Activated gamma-delta T cell treated with Interleukin-2 at 50 U/mL for 16 hours (primary cell): Measurements from ENCODE around the gene BCL11A.

Experiments
- DNase-seq: peaks from one replicate; pipeline ENCODE4 v3.0.0-alpha.2; 2020

Gene BCL11A

GRCh38 chr2:60500861-60501260 is 52.6 kb downstream of the BCL11A start:
- no peak for DNase-seq

- DNase-seq: no peak
These were observed 53.7 kb downstream of the BCL11A start for GRCh38 chr2:60499651-60500265.

- no peak for DNase-seq
These were observed 54.5 kb downstream of the BCL11A start for GRCh38 chr2:60498816-60499429.

- no peak for DNase-seq
These were observed 55.2 kb downstream of the BCL11A start for GRCh38 chr2:60498127-60498815.

- DNase-seq: no peak
These were observed 56.0 kb downstream of the BCL11A start for GRCh38 chr2:60497500-60497899.

GRCh38 chr2:60496956-60497355 is 56.5 kb downstream of the BCL11A start:
- no peak for DNase-seq

- no peak for DNase-seq
These were observed 57.0 kb downstream of the BCL11A start for GRCh38 chr2:60496475-60496874.

- DNase-seq: no peak
These were observed 58.3 kb downstream of the BCL11A start for GRCh38 chr2:60495041-60495625.

GRCh38 chr2:60493804-60494387 is 59.6 kb downstream of the BCL11A start:
- no peak for DNase-seq

- DNase-seq: no peak
These were observed 60.9 kb downstream of the BCL11A start for GRCh38 chr2:60492548-60492947.

GRCh38 chr2:60490848-60491247 is 62.6 kb downstream of the BCL11A start:
- no peak for DNase-seq

GRCh38 chr2:60490441-60490840 is 63.0 kb downstream of the BCL11A start:
- DNase-seq: no peak

- DNase-seq: no peak
These were observed 64.2 kb downstream of the BCL11A start for GRCh38 chr2:60489289-60489688.

GRCh38 chr2:60488291-60488690 is 65.2 kb downstream of the BCL11A start:
- no peak for DNase-seq

GRCh38 chr2:60487174-60487573 is 66.3 kb downstream of the BCL11A start:
- no peak for DNase-seq

- no peak for DNase-seq
These were observed 66.9 kb downstream of the BCL11A start for GRCh38 chr2:60486551-60486950.

GRCh38 chr2:60486067-60486466 is 67.4 kb downstream of the BCL11A start:
- DNase-seq: no peak

GRCh38 chr2:60485550-60485949 is 67.9 kb downstream of the BCL11A start:
- DNase-seq: no peak

GRCh38 chr2:60485055-60485454 is 68.4 kb downstream of the BCL11A start:
- DNase-seq: no peak

- no peak for DNase-seq
These were observed 69.3 kb downstream of the BCL11A start for GRCh38 chr2:60484133-60484645.

- no peak for DNase-seq
These were observed 70.1 kb downstream of the BCL11A start for GRCh38 chr2:60483401-60483800.

- DNase-seq: no peak
These were observed 71.2 kb downstream of the BCL11A start for GRCh38 chr2:60482222-60482621.

GRCh38 chr2:60481257-60481656 is 72.2 kb downstream of the BCL11A start:
- no peak for DNase-seq
